Activated CD8-positive, alpha-beta memory T cell treated with anti-CD3 and anti-CD28 coated beads, Interleukin-2, amount 50 U/mL, for 4 hours (primary cell): Measurements from ENCODE around the gene ZBTB43.
A peak's percentile ranks its signal among the peaks of the same experiment; 100 is the strongest.
"Not testable (repeated sequence)": the region's sequence is repeated elsewhere in the genome, so short reads cannot be mapped to it uniquely, and the experiment has no call there.

ENCODE experiments used
- DNase-seq: peaks from one replicate; pipeline ENCODE4 v3.0.0-alpha.2; 2020

The ZBTB43 gene

DNA sequence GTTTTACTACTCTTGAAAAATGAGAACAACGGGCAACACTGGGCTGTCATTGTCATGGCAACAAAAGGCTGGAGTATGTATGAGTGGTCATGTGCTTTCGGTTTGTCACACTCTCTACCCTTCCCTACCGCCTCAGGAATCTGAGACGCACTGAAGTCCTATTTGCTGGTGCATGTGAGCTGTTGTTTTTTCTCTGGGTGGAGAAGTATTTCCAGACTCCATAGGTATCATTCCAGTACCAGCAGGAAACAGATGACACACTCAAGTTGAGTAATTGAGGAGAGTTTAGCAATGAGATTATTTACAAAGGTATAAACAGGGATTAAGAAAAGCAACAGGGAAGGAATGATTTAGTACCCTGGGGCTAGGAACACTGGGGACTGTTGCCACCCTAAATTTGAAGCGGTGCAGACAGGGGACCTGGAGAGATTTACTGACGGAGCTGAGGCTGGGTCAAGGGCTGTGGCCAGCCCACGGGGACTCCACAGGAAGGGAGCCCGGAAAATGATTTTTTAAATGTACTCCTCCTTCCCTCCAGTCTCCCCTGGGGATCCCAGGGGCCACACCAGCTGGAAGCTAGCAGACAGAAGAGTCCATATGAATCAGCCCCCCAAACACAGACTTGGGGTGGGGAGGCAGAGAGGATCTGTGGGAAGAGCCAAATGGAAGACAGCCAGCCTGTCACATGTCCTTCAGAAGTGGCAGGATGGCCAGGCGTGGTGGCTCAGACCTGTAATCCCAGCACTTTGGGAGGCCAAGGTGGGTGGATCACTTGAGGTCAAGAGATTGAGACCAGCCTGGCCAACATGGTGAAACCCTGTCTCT lies 13.2 kb upstream of the ZBTB43 start:
- DNase-seq: no peak

GRCh38 chr9:126793686-126794417 lies 11.0 kb upstream of the ZBTB43 start:
- no peak for DNase-seq

DNA sequence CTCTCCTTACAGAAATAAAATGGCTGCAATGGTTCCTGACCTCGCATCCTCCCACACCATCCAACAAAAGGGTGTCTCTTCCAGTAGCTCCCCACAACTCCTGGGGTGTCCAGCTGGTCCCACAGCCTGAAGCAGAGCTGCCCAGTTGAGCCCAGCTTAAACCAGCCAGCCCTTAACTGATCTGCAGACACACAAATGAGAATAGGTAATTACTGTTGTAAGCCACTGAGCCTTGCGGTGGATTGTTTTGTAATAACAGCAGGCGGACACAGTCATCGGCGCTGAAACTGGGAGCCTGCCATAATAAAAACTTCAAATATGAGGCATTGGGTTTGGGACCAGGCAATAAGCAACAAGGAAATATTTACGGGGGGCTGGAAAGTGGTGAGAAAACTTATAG lies 10.4 kb upstream of the ZBTB43 start:
- no peak for DNase-seq

DNA sequence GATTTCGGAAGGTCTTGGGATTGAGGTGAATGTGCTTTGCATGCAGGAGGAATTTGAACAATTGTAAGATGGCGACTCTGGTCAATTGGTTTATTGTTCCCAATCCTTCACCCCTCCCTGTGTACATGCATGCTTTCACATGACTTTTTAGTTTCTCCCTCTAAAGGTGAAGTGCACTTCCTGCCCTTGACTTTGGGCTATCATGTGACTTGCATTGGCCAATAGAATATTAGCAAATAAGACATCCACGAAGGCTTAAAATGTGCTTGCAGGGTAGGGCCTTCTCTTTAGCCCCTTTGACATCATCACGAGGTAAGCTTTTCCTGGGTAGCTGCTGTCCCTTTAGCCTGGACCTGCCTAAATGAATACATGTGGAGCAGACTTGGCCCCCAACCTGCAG lies 8.1 kb upstream of the ZBTB43 start:
- DNase-seq: no peak

GRCh38 chr9:126797903-126798302 lies 6.9 kb upstream of the ZBTB43 start:
- DNase-seq: no peak

GRCh38 chr9:126799034-126799433 lies 5.8 kb upstream of the ZBTB43 start:
- DNase-seq: no peak

GRCh38 chr9:126802318-126803059 lies 2.4 kb upstream of the ZBTB43 start:
- no peak for DNase-seq

DNA sequence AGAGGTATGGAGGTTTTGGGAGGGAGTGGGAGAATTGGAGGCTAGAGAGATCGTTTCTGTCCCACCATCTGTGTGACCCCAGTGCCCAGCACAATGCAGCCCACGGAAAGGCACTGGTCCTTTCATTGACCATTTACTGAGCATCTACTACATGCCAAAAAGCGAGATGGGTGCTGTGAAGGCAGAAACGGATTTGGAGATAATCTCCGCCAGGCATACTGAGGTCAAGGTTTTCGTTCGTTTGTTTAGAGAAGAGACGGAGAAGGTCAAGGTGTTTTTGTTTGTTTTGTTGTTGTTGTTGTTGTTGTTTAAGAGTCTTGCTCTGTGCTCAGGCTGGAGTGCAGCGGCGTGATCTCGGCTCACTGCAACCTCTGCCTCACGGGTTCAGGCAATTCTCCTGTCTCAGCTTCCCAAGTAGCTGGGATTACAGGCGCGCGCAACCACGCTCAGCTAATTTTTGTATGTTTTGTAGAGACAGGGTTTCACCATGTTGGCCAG lies 593 bp upstream of the ZBTB43 start:
- peak; percentile 18 for DNase-seq

GRCh38 chr9:126805554-126806262 lies 868 bp downstream of the ZBTB43 start:
- DNase-seq: peak; percentile 79

DNA sequence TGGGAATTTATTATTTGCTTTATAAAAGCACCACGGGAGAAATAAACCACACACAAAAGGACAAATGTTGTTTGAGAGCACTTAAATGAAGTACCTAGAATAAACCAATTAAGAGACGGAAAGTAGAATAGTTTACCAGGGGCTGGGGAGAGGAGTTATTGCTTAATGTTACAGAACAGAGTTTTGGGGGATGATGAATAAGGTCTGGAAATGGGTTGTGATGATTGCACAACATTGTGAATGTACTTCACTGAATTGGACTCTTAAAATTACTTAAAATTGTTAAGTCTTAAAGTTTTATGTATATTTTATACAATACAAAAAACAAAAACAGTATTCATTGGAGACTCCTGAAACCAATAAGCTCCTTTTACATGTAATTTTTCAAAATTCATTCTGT lies 1.5 kb downstream of the ZBTB43 start:
- DNase-seq: no peak

DNA sequence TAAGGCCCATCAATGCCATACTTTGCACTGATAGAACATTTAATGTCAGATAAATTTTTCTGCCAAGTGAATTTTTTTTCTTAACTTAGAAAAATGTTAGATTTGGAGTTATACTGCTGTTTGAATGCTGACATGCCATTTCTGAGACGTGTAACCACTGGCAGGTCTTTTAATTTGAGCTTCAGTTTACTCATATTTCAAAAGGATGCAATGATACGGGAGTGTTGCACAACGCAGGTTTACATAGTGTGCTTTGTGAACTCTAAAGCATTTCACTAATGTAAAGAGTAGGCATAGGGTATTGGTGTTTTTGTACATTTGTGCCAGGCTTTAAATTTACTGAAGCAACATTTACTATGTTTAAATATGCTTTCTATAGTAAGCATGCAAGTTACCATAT lies 4.2 kb downstream of the ZBTB43 start:
- DNase-seq: no peak

DNA sequence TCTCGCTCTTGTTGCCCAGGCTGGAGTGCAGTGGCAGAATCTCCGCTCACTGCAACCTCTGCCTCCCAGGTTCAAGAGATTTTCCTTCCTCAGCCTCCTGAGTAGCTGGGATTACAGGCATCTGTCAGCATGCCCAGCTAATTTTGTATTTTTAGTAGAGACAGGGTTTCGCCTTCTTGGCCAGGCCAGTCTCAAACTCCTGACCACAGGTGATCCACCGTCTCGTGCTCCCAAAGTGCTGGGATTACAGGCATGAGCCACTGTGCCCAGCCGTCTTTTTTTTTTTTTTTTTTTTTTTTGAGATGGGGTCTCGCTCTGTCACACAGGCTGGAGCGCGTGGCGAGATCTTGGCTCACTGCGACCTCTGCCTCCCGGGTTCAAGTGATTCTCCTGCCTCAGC lies 5.4 kb downstream of the ZBTB43 start:
- DNase-seq: not testable (repeated sequence)

DNA sequence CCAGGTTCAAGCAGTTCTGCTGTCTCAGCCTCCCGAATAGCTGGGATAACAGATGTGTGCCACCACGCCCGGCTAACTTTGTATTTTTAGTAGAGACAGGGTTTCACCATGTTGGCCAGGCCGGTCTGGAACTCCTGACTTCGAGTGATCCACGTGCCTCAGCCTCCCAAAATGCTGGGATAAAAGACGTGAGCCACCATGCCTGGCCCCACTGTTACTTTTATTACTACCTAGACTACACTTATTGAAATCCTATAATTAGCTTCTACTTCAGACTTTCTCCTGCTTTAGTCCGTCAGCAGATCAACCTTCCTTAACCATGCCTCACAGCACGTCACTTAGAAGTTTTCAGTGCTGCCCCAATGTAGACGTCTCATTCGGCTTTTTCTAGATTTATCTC lies 8.2 kb downstream of the ZBTB43 start:
- DNase-seq: no peak

DNA sequence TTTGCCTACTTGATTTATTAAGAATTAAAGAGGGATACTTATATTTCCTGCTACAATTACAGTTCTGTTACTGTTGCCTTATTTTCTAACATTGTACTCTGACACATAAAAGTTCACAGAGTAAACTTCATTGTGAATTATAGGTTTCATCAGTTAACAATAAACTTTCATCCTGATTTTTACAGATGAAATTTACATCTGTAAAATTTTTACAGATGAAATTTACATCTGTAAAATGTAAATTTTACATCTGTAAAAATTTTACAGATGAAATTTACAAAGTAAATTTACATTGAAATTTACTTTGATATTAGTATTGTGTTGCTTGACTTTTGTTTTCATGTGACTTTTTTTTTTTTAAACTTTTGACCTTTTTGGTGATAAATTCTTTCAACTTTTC lies 9.3 kb downstream of the ZBTB43 start:
- DNase-seq: no peak

DNA sequence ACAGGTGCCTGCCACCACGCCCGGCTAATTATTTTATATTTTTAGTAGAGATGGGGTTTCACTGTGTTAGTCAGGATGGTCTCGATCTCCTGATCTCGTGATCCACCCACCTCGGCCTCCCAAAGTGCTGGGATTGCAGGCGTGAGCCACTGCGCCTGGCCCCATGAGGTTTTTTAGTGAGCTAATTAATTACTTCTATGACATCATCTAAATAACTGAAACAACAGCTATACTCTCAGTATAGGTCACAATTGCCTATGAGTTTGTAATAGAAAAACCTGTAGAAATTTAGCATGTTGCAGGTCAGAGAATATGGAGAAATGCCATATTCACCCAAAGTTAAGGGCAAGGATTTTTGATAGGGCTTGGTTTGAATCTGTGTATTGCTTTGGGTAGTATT lies 12.8 kb downstream of the ZBTB43 start:
- not testable (repeated sequence) for DNase-seq

GRCh38 chr9:126818482-126818881 lies 13.6 kb downstream of the ZBTB43 start:
- DNase-seq: no peak

- DNase-seq: no peak
These were observed 14.6 kb downstream of the ZBTB43 start for GRCh38 chr9:126819482-126819881.

- no peak for DNase-seq
These were observed 17.4 kb downstream of the ZBTB43 start for GRCh38 chr9:126822278-126822677.

DNA sequence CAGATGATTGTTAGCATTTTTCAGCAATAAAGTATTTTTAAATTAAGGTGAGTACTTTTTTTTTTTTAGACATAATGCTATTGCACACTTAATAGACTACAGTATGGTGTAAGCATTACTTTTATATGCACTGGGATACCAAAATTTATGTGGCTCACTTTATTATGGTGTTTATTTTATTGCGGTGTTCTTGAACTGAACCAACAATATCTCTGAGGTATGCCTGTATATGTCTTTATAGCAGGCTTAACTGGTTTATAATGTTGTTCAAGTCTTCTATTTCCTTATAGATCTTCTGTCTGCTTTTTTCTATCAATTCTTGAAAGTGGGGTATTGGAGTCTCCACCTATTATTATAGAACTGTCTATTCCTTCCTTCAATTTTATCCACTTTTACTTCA lies 18.0 kb downstream of the ZBTB43 start:
- no peak for DNase-seq

GRCh38 chr9:126824052-126824451 lies 19.2 kb downstream of the ZBTB43 start:
- DNase-seq: not testable (repeated sequence)

GRCh38 chr9:126827227-126827626 lies 22.4 kb downstream of the ZBTB43 start:
- no peak for DNase-seq

GRCh38 chr9:126829035-126829434 lies 24.2 kb downstream of the ZBTB43 start:
- no peak for DNase-seq

DNA sequence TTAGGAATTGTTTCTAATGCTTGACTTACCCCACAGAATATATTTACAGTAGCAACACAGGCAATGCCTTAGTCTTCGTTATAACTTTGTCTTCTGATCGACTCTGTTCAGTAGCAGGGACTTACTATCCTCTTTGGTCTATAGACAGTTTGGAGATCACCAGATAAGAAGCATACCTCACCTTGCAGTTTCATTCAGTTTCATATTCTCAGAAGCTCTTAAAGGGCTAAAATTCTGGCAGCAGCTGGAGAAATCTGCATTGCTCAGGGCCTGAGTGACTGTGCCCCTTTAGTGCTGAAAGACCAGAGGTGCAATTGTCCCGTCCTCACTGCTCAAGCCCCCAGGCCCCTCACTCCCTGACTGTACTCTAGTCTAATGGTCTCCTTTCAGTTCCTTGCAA lies 26.0 kb downstream of the ZBTB43 start:
- no peak for DNase-seq
